Sigmoid colon (tissue), 4 donors: ENCODE results near the gene GGPS1.

Source experiments
- CTCF ChIP-seq, 4 experiments: fragments of 450-650 bp in 3 of 4; fragments of 200-600 bp in 1 of 4; IDR thresholded peaks; one replicate each; pipeline ENCODE4 v1.5.1; 2016 to 2019; ENCODE audit warnings: antibody characterized with exemption in 4 of 4, mild to moderate bottlenecking in 3 of 4, moderate library complexity in 2 of 4
- POLR2AphosphoS5 ChIP-seq, 4 donors: sonication (generic); formaldehyde crosslinking; IDR thresholded peaks; one replicate each; pipeline ENCODE4 v1.6.1; 2017; ENCODE audit warnings: antibody characterized with exemption in 4 of 4

- no peak for TF ChIP-seq CTCF (IDR thresholded peaks at IDR 0.05)
- TF ChIP-seq POLR2AphosphoS5 (IDR thresholded peaks at IDR 0.05) = no peak
These were observed 37.4 kb upstream of the GGPS1 start for GRCh38 chr1:235290740-235291502.
